ENCODE data around the gene ZBTB24. TPM values are rescaled to one million over a fixed set of nuclear protein-coding genes. Genes with fewer than 3 reads are reported as not detected.

ZBTB24 gene
- total and polyA plus RNA-seq, 2 donors (not counting 1 experiment from before 2014, with no cell fraction given) = 4.4 to 8.6 TPM

- no peak overlapping the region for H3K4me2 ChIP-seq (ENCODE audit: extremely low read depth, insufficient read depth, low read length)
- TF ChIP-seq CTCF (conservative IDR thresholded peaks at IDR 0.05 in 1 of 2, IDR thresholded peaks at IDR 0.05 in 1 of 2; ENCODE audit: low read depth in 1 of 2, low read length in 2 of 2) (no peak), EZH2 (IDR thresholded peaks at IDR 0.05; ENCODE audit: low read length, missing control alignments) (no peak)
- DNase-seq (ENCODE audit: low read depth in 2 of 2) = no peak
- H3K27me3 ChIP-seq (ENCODE audit: control insufficient read depth, insufficient read depth, low read length) = peaks cover 2% of the 10 kb centered on the region
- no peaks in the 10 kb centered on the region for H3K4me1 ChIP-seq (ENCODE audit: control insufficient read depth, extremely low read depth, insufficient read depth, low read length)
- H3K27ac ChIP-seq (ENCODE audit: insufficient read depth, low read length) = no peak overlapping the region
- no peaks in the 10 kb centered on the region for H4K20me1 ChIP-seq (ENCODE audit: control insufficient read depth, extremely low read depth, insufficient read depth, low read length)
- no peaks in the 10 kb centered on the region for H3K9me3 ChIP-seq (ENCODE audit: control insufficient read depth, insufficient read depth, low read depth, low read length)
- H3K9ac ChIP-seq (ENCODE audit: insufficient read depth, low read length) = no peak overlapping the region
- no peak overlapping the region for H2AFZ ChIP-seq (ENCODE audit: low read length)
- no peaks in the 10 kb centered on the region for H3K36me3 ChIP-seq (ENCODE audit: control insufficient read depth, insufficient read depth, low read length)
- no peak overlapping the region for H3K4me3 ChIP-seq (replicated peaks in 1 of 4; ENCODE audit: control extremely low read depth in 1 of 4, insufficient read depth in 1 of 4, low read depth in 3 of 4, low read length in 4 of 4)
- H3K79me2 ChIP-seq (ENCODE audit: control insufficient read depth, insufficient read depth, low read length) = no peaks in the 10 kb centered on the region
Observed at GRCh38 chr6:109508166-109508860, 25.3 kb upstream of the ZBTB24 start.

- Histone ChIP-seq H3K4me2 (ENCODE audit: extremely low read depth, insufficient read depth, low read length) (no peak overlapping the region), H4K20me1 (ENCODE audit: control insufficient read depth, extremely low read depth, insufficient read depth, low read length) (no peaks in the 10 kb centered on the region), H3K27me3 (ENCODE audit: control insufficient read depth, insufficient read depth, low read length) (peaks cover 2% of the 10 kb centered on the region), H3K36me3 (ENCODE audit: control insufficient read depth, insufficient read depth, low read length) (no peaks in the 10 kb centered on the region), H2AFZ (ENCODE audit: low read length) (no peak overlapping the region), H3K79me2 (ENCODE audit: control insufficient read depth, insufficient read depth, low read length) (no peaks in the 10 kb centered on the region), H3K9me3 (ENCODE audit: control insufficient read depth, insufficient read depth, low read depth, low read length) (no peaks in the 10 kb centered on the region), H3K4me3 (replicated peaks in 1 of 4; ENCODE audit: control extremely low read depth in 1 of 4, insufficient read depth in 1 of 4, low read depth in 3 of 4, low read length in 4 of 4) (no peak overlapping the region), H3K4me1 (ENCODE audit: control insufficient read depth, extremely low read depth, insufficient read depth, low read length) (no peaks in the 10 kb centered on the region), H3K9ac (ENCODE audit: insufficient read depth, low read length) (no peak overlapping the region), H3K27ac (ENCODE audit: insufficient read depth, low read length) (no peak overlapping the region)
- no peak for TF ChIP-seq EZH2 (IDR thresholded peaks at IDR 0.05; ENCODE audit: low read length, missing control alignments)
- TF ChIP-seq CTCF (conservative IDR thresholded peaks at IDR 0.05 in 1 of 2, IDR thresholded peaks at IDR 0.05 in 1 of 2; ENCODE audit: low read depth in 1 of 2, low read length in 2 of 2) = no peak
- no peak for DNase-seq (ENCODE audit: low read depth in 2 of 2)
Observed at GRCh38 chr6:109507490-109508072, 24.6 kb upstream of the ZBTB24 start.

- DNase-seq (ENCODE audit: low read depth in 2 of 2) = no peak
- peaks cover 2% of the 10 kb centered on the region for H3K27me3 ChIP-seq (ENCODE audit: control insufficient read depth, insufficient read depth, low read length)
- H3K4me2 ChIP-seq (ENCODE audit: extremely low read depth, insufficient read depth, low read length) = no peak overlapping the region
- no peak overlapping the region for H2AFZ ChIP-seq (ENCODE audit: low read length)
- H4K20me1 ChIP-seq (ENCODE audit: control insufficient read depth, extremely low read depth, insufficient read depth, low read length) = no peaks in the 10 kb centered on the region
- H3K36me3 ChIP-seq (ENCODE audit: control insufficient read depth, insufficient read depth, low read length) = no peaks in the 10 kb centered on the region
- no peak overlapping the region for H3K9ac ChIP-seq (ENCODE audit: insufficient read depth, low read length)
- H3K9me3 ChIP-seq (ENCODE audit: control insufficient read depth, insufficient read depth, low read depth, low read length) = no peaks in the 10 kb centered on the region
- H3K79me2 ChIP-seq (ENCODE audit: control insufficient read depth, insufficient read depth, low read length) = no peaks in the 10 kb centered on the region
- no peak overlapping the region for H3K27ac ChIP-seq (ENCODE audit: insufficient read depth, low read length)
- H3K4me3 ChIP-seq (replicated peaks in 1 of 4; ENCODE audit: control extremely low read depth in 1 of 4, insufficient read depth in 1 of 4, low read depth in 3 of 4, low read length in 4 of 4) = no peak overlapping the region
- H3K4me1 ChIP-seq (ENCODE audit: control insufficient read depth, extremely low read depth, insufficient read depth, low read length) = no peaks in the 10 kb centered on the region
- no peak for TF ChIP-seq EZH2 (IDR thresholded peaks at IDR 0.05; ENCODE audit: low read length, missing control alignments)
- no peak for TF ChIP-seq CTCF (conservative IDR thresholded peaks at IDR 0.05 in 1 of 2, IDR thresholded peaks at IDR 0.05 in 1 of 2; ENCODE audit: low read depth in 1 of 2, low read length in 2 of 2)
Observed at GRCh38 chr6:109506841-109507240, 23.8 kb upstream of the ZBTB24 start.
